ENCODE results near the gene ADAR.

ADAR gene

GRCh38 chr1:154624746-154625643, 17.0 kb upstream of the ADAR start:
- H3K36me3 Mint-ChIP-seq (ENCODE audit: low read depth), result peaks cover 18% of the 10 kb centered on the region
- H3K4me1 Mint-ChIP-seq (ENCODE audit: low read depth), result peaks cover 36% of the 10 kb centered on the region
- H3K9me3 Mint-ChIP-seq, result peaks cover 8% of the 10 kb centered on the region
- no peak overlapping the region for H3K27ac Mint-ChIP-seq
- peak overlapping the region; percentile 16 for H3K4me3 Mint-ChIP-seq
- no peak for DNase-seq (ENCODE audit: low spot score)
- H3K27me3 Mint-ChIP-seq (ENCODE audit: low read depth), result peaks cover 4% of the 10 kb centered on the region

- no peaks in the 10 kb centered on the region for H3K27me3 Mint-ChIP-seq (ENCODE audit: low read depth)
- peak overlapping the region; percentile 1 for H3K27ac Mint-ChIP-seq
- DNase-seq (ENCODE audit: low spot score), result no peak
- H3K9me3 Mint-ChIP-seq, result no peaks in the 10 kb centered on the region
- H3K36me3 Mint-ChIP-seq (ENCODE audit: low read depth), result peaks cover 16% of the 10 kb centered on the region
- H3K4me3 Mint-ChIP-seq, result no peak overlapping the region
- H3K4me1 Mint-ChIP-seq (ENCODE audit: low read depth), result peaks cover 39% of the 10 kb centered on the region
Observed at GRCh38 chr1:154623358-154623757, 15.4 kb upstream of the ADAR start.

- Mint-ChIP-seq H3K4me1 (ENCODE audit: low read depth) (peaks cover 40% of the 10 kb centered on the region), H3K9me3 (no peaks in the 10 kb centered on the region), H3K27ac (no peak overlapping the region), H3K27me3 (ENCODE audit: low read depth) (no peaks in the 10 kb centered on the region), H3K36me3 (ENCODE audit: low read depth) (peaks cover 14% of the 10 kb centered on the region), H3K4me3 (no peak overlapping the region)
- DNase-seq (ENCODE audit: low spot score), result no peak
Observed at GRCh38 chr1:154622503-154623039, 14.6 kb upstream of the ADAR start.

- DNase-seq (ENCODE audit: low spot score), result no peak
- H3K4me1 Mint-ChIP-seq (ENCODE audit: low read depth), result peaks cover 39% of the 10 kb centered on the region
- H3K36me3 Mint-ChIP-seq (ENCODE audit: low read depth), result peaks cover 13% of the 10 kb centered on the region
- no peak overlapping the region for H3K4me3 Mint-ChIP-seq
- no peaks in the 10 kb centered on the region for H3K27me3 Mint-ChIP-seq (ENCODE audit: low read depth)
- no peak overlapping the region for H3K27ac Mint-ChIP-seq
- H3K9me3 Mint-ChIP-seq, result no peaks in the 10 kb centered on the region
Observed at GRCh38 chr1:154621875-154622274, 13.9 kb upstream of the ADAR start.

GRCh38 chr1:154620751-154621150, 12.8 kb upstream of the ADAR start:
- H3K36me3 Mint-ChIP-seq (ENCODE audit: low read depth), result peaks cover 13% of the 10 kb centered on the region
- no peaks in the 10 kb centered on the region for H3K27me3 Mint-ChIP-seq (ENCODE audit: low read depth)
- peaks cover 37% of the 10 kb centered on the region for H3K4me1 Mint-ChIP-seq (ENCODE audit: low read depth)
- H3K9me3 Mint-ChIP-seq, result no peaks in the 10 kb centered on the region
- no peak for DNase-seq (ENCODE audit: low spot score)
- H3K4me3 Mint-ChIP-seq, result no peak overlapping the region
- no peak overlapping the region for H3K27ac Mint-ChIP-seq

GRCh38 chr1:154619181-154619948, 11.4 kb upstream of the ADAR start:
- Mint-ChIP-seq H3K27ac (no peak overlapping the region), H3K9me3 (no peaks in the 10 kb centered on the region), H3K4me3 (no peak overlapping the region), H3K36me3 (ENCODE audit: low read depth) (peaks cover 10% of the 10 kb centered on the region), H3K27me3 (ENCODE audit: low read depth) (no peaks in the 10 kb centered on the region), H3K4me1 (ENCODE audit: low read depth) (peaks cover 41% of the 10 kb centered on the region)
- DNase-seq (ENCODE audit: low spot score), result no peak

- Mint-ChIP-seq H3K9me3 (no peaks in the 10 kb centered on the region), H3K4me3 (no peak overlapping the region), H3K27ac (no peak overlapping the region), H3K27me3 (ENCODE audit: low read depth) (no peaks in the 10 kb centered on the region), H3K36me3 (ENCODE audit: low read depth) (peaks cover 6% of the 10 kb centered on the region), H3K4me1 (ENCODE audit: low read depth) (peaks cover 35% of the 10 kb centered on the region)
- no peak for DNase-seq (ENCODE audit: low spot score)
Observed at GRCh38 chr1:154616659-154617345, 8.8 kb upstream of the ADAR start.

GRCh38 chr1:154615411-154615810, 7.4 kb upstream of the ADAR start:
- Mint-ChIP-seq H3K9me3 (no peaks in the 10 kb centered on the region), H3K4me3 (no peak overlapping the region), H3K4me1 (ENCODE audit: low read depth) (peaks cover 39% of the 10 kb centered on the region), H3K36me3 (ENCODE audit: low read depth) (peaks cover 4% of the 10 kb centered on the region), H3K27me3 (ENCODE audit: low read depth) (no peaks in the 10 kb centered on the region), H3K27ac (no peak overlapping the region)
- DNase-seq (ENCODE audit: low spot score), result no peak

GRCh38 chr1:154614901-154615300, 6.9 kb upstream of the ADAR start:
- H3K4me1 Mint-ChIP-seq (ENCODE audit: low read depth), result peaks cover 42% of the 10 kb centered on the region
- H3K27ac Mint-ChIP-seq, result peak overlapping the region; percentile 46
- DNase-seq (ENCODE audit: low spot score), result no peak
- no peak overlapping the region for H3K4me3 Mint-ChIP-seq
- no peaks in the 10 kb centered on the region for H3K27me3 Mint-ChIP-seq (ENCODE audit: low read depth)
- H3K9me3 Mint-ChIP-seq, result no peaks in the 10 kb centered on the region
- H3K36me3 Mint-ChIP-seq (ENCODE audit: low read depth), result peaks cover 4% of the 10 kb centered on the region

GRCh38 chr1:154614247-154614646, 6.3 kb upstream of the ADAR start:
- no peak for DNase-seq (ENCODE audit: low spot score)
- H3K27ac Mint-ChIP-seq, result peak overlapping the region; percentile 46
- no peaks in the 10 kb centered on the region for H3K27me3 Mint-ChIP-seq (ENCODE audit: low read depth)
- H3K4me3 Mint-ChIP-seq, result peak overlapping the region; percentile 3
- no peaks in the 10 kb centered on the region for H3K9me3 Mint-ChIP-seq
- peaks cover 4% of the 10 kb centered on the region for H3K36me3 Mint-ChIP-seq (ENCODE audit: low read depth)
- H3K4me1 Mint-ChIP-seq (ENCODE audit: low read depth), result peaks cover 46% of the 10 kb centered on the region

GRCh38 chr1:154611150-154611862, 3.3 kb upstream of the ADAR start:
- Mint-ChIP-seq H3K4me1 (ENCODE audit: low read depth) (peaks cover 48% of the 10 kb centered on the region), H3K36me3 (ENCODE audit: low read depth) (peaks cover 8% of the 10 kb centered on the region), H3K27me3 (ENCODE audit: low read depth) (no peaks in the 10 kb centered on the region), H3K27ac (peak overlapping the region; percentile 50), H3K4me3 (no peak overlapping the region), H3K9me3 (no peaks in the 10 kb centered on the region)
- no peak for DNase-seq (ENCODE audit: low spot score)

GRCh38 chr1:154609398-154610380, 1.7 kb upstream of the ADAR start:
- Mint-ChIP-seq H3K27ac (peak overlapping the region; percentile 98), H3K4me1 (ENCODE audit: low read depth) (peaks cover 52% of the 10 kb centered on the region), H3K36me3 (ENCODE audit: low read depth) (peaks cover 17% of the 10 kb centered on the region), H3K4me3 (peak overlapping the region; percentile 94), H3K27me3 (ENCODE audit: low read depth) (no peaks in the 10 kb centered on the region), H3K9me3 (no peaks in the 10 kb centered on the region)
- DNase-seq (ENCODE audit: low spot score), result peak; percentile 50

All from T-helper 2 cell treated with Interferon-gamma antibody and Interleukin-4, amounts not matched to agents 5 μg/mL and 100 μg/mL, for 36 hours (primary cell).